Fibroblast of skin of back (primary cell): Measurements from ENCODE around the gene TMED8.
"Not testable (repeated sequence)": the region's sequence is repeated elsewhere in the genome, so short reads cannot be mapped to it uniquely, and the experiment has no call there.

Experiments used
- DNase-seq: peaks from one replicate; pipeline ENCODE4 v3.0.0-alpha.2; 2013

TMED8 gene

GRCh38 chr14:77322250-77322902 lies 54.5 kb downstream of the TMED8 start:
- no peak for DNase-seq

GRCh38 chr14:77320238-77320935 lies 56.5 kb downstream of the TMED8 start, which contains the start of gene POMT2:
Gene POMT2 (minus strand): TSS chr14:77320883. CDS start chr14:77320681, 202 bp downstream.
- DNase-seq: peak; percentile 89

DNA sequence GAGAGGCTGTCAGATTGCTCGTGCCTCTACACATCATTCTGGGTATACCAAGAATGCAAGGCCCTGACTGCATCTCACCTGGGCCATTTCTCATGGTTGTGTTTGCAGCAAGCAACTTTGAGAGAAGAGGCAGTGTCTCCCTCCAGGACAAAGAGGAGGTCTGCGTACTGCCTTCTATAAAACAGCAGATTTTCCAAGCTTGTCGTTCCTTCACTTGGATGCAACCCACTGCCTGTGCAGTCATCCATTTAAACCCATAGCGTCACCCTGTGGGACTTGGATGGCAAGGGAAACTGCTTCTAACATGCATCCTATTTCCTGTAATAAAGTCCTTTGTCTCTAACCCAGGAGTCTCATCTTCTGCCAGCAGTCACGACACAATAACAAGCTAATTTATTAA lies 57.5 kb downstream of the TMED8 start:
- DNase-seq: no peak

GRCh38 chr14:77318756-77319155 lies 58.1 kb downstream of the TMED8 start:
- not testable (repeated sequence) for DNase-seq

DNA sequence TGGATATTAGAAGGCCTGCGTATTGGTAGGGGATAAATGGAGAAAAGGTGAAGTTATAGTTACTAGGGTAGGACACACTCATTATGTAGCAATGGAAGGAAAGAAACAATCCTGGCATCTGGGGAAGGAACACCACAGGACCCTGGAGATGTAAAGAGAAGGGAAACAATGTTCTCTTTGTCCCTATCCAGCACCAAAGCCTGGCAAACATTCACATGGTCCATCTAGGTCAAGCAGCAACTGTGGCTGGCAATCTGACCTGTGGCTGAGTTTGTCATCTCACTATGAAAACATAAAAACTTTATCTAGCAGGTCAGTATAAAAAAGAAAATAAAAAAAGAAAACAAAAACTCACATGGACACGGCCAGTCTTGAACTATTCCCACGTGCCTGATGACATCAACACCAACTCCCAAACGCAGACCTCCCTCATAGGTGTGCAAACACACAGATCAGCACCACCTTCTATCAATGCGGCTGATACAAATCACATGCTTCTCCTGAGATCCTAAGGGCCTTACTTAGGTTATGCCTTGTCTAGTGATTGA lies 58.8 kb downstream of the TMED8 start:
- DNase-seq: no peak

DNA sequence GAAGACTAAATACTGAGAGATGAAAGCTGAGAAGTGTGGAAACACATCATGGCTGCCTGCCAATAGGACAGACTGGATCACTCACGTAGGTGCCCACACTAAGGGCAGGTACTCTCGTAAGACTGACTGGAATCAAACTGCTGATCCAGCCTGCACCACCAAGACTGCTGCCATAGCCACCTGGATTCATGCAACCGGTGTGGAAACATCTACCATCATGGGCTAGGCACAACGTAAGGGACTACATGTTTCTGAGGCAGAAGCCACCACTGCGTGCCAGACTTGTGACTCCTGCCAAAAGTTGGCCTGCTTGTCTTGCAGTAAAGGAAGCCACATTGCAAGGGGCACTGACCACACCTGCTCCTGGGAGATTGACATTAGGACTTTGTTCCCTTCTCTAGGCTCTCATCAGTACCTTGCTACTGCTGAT lies 60.0 kb downstream of the TMED8 start:
- DNase-seq: no peak

DNA sequence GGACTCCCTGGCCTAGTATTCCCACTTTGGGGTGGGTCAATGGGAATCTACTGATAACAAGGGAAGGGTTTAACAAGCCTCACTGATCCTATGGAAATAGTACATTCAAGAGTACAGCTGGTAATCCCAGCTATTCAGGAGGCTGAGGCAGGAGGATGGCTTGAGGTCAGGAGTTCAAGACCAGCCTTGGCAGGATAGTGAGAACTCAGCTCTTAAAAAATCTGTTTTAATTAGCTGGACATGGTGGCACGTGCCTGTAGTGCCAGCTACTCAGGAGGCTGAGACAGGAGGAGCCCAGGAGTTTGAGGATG lies 60.7 kb downstream of the TMED8 start:
- no peak for DNase-seq

GRCh38 chr14:77314539-77315457 lies 62.1 kb downstream of the TMED8 start:
- no peak for DNase-seq

- peak; percentile 38 for DNase-seq
Observed at GRCh38 chr14:77314043-77314442, 62.9 kb downstream of the TMED8 start.

DNA sequence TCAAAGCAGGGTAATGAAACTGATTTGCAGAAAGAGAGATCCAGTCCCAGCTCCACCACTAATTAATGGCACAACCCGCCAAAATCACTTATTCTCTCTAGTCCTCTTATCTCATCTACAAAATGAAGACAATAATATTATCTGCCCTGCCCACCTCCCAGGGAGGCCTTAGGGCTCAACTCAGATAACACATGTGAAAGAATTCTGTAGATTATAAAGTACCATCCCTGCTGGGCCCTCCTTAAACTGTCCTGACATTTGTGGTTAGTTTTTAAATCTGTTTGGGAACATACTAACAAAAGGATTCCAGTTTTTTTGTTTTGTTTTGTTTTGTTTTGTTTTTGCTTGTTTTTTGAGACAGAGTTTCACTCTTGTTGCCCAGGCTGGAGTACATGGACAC lies 63.5 kb downstream of the TMED8 start:
- no peak for DNase-seq

GRCh38 chr14:77311217-77311616 lies 65.7 kb downstream of the TMED8 start:
- DNase-seq: no peak

GRCh38 chr14:77310026-77310425 lies 66.9 kb downstream of the TMED8 start:
- DNase-seq: no peak

DNA sequence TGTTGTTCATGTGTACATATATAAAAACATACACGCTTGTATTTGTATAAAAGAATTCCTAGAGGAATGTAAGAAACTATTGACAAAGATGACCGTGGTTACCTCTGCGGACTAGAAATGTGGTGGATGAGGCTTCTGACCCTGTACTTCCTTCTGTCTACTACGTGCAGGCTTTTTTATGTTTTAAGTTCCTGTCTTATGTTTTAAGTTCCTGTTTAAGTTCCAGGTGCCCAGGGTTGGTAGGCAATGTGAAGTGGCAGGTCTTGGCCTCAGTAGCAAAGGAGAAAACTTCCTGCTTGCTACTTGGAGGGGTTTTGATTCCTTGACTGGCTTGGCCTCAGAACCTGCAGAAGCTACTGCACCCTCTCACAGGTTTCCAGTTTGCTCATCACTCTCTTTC lies 67.8 kb downstream of the TMED8 start:
- DNase-seq: no peak

DNA sequence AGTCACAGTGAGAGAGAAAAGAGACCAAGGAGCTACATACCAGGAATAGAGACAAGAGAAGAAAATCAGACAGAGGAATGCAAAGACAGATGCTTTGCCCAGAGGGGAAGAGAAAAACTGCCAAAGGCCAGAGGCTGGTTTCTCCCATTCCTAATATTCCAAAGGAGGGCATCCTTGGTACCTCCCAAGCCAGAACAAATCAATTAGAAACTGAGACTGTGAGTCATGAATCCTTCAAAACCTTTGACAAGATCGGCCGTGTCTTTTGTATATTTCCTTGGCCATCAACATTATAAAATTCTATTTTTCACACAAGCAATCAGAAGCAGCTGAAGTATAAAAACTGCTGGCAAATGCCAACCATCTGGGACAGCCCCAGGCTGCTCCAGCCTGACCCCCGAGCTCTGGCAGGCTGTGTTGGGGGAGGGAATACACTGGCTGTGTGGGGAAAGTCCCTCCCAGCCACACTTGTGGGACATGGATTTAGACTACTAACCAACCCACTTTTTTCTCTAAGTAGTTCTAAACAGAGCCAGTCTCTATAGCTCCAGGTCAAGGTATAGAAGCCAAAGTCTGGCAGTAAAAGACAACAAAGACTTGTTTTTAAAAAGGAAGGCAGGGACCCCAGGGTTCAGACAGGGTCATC lies 69.9 kb downstream of the TMED8 start:
- peak; percentile 61 for DNase-seq

GRCh38 chr14:77306416-77306815 lies 70.5 kb downstream of the TMED8 start:
- DNase-seq: no peak

DNA sequence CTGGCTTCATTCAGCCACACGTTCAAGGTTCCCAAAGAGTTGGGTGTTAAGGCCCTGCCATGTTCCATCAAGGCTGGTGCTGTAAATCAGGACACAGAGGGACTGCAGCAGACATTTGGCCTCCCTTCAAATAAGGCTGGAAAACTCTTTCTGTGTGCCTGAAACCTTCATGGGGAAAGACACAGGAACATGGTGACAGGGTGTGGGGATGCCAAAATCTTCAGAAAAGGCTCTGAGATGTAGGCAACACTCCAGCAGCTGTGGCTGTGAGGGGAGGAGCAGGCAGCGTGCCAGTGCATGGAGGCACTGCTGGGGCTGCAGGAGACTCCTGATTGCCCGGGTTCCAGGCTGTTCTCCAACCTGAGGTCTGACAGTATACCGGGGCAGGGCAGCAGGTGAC lies 71.2 kb downstream of the TMED8 start:
- DNase-seq: no peak

DNA sequence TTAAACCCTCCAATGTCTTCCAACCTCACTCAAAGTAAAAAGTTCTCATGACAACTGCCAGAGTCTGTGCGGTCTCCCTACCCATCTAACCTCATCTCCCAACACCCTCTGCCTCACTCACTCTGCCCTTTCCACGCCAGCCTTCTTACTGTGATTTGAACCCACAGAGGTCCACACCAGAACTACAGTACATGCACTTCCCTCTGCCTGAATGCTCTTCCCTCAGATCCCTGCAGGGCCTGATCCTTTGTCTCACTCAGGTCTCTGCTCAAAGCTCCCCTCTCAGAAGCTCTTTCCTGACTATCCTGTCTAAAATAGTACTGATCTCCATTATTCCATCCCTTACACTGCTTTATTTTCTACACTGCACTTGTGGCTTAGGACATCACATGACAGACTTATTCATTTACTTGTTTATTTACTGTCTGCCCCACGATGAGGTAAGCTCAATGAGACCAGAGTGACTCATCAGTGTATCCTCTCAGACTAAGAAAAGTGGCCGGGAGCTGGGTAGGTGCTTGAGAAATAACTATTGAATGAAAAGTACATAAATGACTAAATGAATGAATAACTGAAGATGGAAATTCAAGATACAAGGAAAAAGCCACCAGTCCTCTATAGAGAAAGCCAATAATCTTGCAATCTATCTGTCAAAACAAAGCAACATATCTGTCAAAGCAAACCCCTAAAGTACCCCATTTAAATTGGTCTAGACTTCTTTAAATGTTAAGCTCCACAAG lies 73.3 kb downstream of the TMED8 start:
- DNase-seq: peak; percentile 94

- DNase-seq: peak; percentile 75
Observed at GRCh38 chr14:77302926-77303325, 74.0 kb downstream of the TMED8 start.

GRCh38 chr14:77301103-77301502 lies 75.8 kb downstream of the TMED8 start:
- DNase-seq: peak; percentile 77

GRCh38 chr14:77299771-77300170 lies 77.1 kb downstream of the TMED8 start:
- DNase-seq: no peak

GRCh38 chr14:77296906-77297305 lies 80.0 kb downstream of the TMED8 start:
- DNase-seq: no peak

DNA sequence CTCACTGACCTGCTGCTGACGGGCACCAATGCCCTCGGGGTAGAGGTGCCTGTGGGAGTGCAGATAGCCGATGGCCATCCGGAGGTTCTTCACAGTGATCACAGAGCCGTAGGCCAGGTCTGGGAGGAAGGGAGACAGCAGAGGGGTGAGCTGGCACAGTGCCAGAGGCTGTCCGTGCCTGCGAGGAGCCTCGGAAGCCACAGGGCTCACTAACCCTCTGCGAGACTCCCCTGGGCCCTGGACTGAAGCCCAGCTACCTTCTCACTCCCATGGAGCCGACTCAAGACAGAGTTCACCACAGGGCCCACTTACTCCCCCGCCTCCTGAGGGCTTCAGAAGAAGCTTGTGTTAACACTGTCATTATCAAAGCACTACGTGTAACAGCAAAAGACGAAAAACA lies 80.7 kb downstream of the TMED8 start:
- DNase-seq: no peak
